GM18868 (cell line): ENCODE measurements around the gene IDH3G.
"Not testable (repeated sequence)": the region's sequence is repeated elsewhere in the genome, so short reads cannot be mapped to it uniquely, and the experiment has no call there.

Experiments
- ATAC-seq: cut with Tn5 transposase; IDR thresholded peaks from one replicate; pipeline ENCODE4 v1.9.1; 2021; ENCODE audit warnings: mild to moderate bottlenecking, moderate library complexity; ENCODE audit not compliant: unreplicated experiment

Gene IDH3G

DNA sequence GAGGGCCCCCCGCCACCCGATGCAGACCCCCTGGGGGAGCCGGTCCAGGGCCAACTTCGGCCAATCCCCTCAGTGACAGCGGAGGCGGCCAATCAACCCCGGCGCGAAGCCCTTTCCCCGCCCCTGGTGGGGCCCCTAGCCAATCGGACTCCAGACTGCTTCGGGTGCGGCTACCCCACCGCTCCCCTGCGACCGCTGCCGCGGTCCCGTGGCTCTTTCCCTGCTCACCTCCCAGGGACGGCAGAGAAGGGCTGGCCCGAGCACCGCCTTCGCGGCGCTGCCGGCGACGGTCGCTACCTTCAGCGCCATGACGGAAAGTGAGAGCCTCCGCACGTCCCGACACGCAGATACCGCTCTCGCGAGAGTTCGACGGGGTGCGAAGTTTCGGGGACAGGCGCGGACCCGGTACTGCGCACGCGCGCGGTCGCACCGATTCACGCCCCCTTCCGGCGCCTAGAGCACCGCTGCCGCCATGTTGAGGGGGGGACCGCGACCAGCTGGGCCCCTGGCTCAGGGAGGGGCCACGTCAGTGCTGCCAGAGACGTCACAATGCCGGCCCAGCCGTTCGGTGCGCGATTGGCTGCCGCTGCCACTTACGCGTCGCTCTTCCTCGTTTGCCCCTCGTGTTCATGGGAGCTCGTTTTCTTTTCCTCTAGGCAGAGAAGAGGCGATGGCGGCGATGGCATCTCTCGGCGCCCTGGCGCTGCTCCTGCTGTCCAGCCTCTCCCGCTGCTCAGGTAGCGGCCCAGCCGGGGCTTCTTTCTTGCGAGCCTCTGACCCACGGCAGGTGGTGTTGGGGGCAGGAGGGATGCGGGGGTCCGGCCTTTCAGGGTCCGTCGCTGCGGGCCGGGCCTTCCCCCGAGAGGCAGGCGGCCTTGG, at the start of gene IDH3G, which contains the start of gene SSR4:
Gene IDH3G (minus strand): TSS at position 358 of the 879 bp plus-strand sequence. CDS start 49 bp downstream, at position 309.
Gene SSR4 (plus strand): TSS at position 651 of the 879 bp plus-strand sequence. CDS start 20 bp downstream, at position 671.
- peak; percentile 92 for ATAC-seq

DNA sequence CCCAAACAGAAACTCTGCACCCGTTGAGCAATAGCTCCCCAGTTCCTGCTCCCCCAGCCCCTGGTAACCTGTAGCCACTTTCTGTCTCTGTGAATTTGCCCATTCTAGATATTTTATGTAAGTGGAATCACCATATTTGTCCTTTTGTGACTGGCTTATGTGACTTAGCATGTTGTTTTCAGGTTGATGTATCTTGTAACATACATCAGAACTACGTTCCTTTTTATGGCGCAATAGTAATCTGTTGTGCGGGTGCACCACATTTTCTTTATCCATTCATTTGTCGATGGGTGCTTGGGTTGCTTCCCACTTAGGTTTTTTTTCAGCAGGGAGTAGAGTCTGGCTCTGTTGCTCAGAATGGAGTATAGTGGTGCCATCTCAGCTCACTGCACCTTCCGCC, 42.7 kb upstream of the IDH3G start:
- ATAC-seq, result no peak

DNA sequence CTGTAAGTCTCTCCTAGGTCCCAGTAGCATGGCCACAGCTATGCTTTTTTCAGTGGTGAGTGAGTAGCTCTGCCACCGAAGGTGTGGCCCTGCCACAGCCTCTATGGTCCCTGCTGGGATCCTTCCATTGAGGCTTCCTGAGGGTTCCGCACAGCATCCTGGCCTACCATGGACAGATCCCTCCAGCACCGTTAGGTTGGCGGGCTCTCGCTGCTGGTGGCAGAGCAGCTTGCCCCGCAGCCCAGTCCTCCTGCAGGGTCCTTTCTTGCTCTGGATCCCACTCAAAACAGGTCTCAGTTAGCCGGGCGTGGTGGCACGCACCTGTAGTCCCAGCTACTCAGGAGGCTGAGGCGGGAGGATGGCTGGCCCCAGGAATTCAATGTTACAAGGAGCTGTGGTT, 38.6 kb upstream of the IDH3G start:
- ATAC-seq, result no peak

DNA sequence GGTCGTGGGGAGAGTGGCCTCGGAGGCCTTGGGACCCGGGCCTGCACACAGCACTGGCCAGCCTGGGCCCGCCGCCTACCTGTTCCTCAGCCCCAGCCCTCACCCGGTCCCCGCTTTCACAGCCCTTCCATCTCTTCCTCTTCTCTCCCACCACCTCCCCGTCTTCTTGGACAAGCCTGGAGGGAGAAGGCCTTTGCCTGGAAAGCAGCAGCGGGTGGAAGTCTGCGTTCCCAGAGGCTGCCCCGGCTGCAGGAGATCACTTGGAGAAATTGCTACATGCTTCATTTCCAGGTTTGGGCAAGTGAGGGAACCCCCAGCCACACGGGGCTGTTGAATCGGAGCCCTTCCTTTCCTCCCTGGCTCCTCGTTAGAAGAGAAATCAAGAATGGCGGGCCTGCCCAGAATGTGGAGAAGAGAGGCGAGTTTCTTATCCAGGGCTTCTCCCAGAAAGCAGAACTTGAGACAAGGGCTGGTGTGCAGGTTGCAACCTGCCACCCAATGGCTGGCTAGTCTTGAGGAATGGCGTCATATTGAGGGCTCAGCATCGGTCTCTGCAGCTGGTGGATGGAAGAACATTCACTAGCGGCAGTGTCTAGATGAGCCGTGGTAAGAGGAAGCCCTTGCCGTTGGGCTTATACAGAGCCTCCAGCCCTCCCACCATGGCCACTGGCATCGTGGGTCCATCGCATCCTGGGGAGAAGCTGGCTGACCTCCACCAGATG, 37.4 kb upstream of the IDH3G start:
- no peak for ATAC-seq

DNA sequence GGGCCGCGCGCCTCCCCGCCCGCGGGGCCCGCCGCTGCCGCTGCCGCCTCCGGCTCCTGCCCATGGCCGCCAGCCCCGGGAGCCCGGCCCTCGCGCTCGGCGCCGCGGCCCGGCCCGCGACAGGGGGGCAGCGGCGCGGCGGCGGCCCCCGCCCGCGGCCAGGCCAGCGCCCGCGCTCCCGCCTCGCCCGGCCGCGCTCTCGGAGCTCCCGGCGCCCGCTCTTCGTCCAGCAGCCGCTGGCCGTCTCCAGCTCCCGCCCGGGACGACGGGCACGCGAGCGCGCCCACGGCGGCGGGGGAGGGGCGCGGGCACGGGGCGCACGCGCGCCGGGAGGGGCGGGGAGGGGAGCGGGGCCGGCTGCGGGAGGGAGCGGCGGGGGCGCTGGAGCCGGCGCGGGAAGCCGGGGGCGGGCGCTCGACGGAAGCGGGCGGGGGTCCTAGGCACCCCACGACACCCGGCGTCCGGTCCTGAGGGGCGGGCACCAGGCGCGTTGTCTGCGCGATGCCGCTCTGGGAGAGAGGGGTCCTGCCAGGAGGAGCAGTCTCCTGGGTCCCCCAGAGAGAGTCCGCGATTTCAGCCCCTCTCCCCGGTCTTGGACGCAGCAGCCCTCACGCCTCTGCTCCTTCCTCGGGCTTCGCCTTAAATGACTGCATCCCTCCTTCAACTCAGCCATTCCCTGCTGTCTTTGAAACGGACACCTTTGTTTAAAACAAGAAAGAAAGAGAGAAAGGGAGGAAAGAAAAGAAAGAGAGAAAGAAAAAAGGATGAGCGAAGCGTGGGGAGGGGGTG, 36.7 kb upstream of the IDH3G start:
- no peak for ATAC-seq

DNA sequence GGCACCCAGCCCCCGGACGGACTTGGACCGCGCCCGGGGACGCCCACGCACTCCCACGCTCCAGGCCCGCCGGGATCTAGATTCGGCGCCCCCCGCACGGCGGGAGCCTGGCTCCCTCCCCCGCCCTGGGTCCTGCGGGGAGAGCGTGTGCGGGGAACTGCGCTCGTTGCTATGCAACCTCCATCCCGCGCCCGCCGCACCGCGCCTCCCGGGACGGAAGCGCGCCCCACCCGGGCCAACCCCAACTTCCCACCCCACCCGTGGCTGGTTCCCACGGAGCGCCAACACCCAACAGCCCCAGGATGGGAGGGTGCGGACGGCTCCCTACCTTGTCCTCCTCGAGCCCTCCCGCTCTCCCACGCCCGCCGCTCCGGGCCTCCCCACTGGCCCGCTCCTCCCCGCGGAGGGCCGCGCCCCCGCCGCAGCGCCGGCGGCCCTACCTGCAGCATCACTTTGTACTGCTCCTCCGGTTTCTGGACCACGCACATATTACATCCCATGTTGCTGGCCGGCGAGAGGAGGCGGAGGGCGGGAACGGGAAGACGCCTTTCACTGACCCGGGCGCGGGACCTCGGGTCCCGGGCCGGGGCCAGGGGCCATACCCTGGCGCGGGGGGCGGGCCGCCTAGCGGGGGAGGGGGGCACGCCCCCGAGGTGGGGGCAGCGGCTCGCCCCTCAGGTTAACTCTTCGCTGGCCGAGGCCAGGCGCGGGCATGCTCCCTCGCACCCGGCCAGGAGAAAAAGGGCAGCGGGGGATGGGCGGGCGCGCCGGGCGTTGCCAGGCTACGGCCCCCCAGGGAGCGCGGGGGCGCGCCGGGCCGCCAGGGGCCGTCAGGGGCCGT, 35.8 kb upstream of the IDH3G start, which contains the start of gene PDZD4:
Gene PDZD4 (minus strand): TSS at position 746 of the 841 bp plus-strand sequence. CDS start 246 bp downstream, at position 500.
- no peak for ATAC-seq

DNA sequence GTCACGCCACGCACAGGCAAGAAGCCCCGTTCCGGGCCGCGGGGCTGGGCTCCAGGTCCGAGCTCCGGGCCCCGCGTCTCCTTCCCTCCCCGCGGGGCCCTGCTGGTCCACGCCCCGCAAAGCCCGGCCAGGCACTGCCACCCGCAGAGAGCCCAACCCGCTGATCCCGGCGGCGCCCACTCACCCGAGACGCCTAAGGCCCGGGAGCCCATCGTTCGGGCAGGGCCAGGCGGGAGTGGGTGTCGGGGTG, 35.3 kb upstream of the IDH3G start:
- no peak for ATAC-seq

DNA sequence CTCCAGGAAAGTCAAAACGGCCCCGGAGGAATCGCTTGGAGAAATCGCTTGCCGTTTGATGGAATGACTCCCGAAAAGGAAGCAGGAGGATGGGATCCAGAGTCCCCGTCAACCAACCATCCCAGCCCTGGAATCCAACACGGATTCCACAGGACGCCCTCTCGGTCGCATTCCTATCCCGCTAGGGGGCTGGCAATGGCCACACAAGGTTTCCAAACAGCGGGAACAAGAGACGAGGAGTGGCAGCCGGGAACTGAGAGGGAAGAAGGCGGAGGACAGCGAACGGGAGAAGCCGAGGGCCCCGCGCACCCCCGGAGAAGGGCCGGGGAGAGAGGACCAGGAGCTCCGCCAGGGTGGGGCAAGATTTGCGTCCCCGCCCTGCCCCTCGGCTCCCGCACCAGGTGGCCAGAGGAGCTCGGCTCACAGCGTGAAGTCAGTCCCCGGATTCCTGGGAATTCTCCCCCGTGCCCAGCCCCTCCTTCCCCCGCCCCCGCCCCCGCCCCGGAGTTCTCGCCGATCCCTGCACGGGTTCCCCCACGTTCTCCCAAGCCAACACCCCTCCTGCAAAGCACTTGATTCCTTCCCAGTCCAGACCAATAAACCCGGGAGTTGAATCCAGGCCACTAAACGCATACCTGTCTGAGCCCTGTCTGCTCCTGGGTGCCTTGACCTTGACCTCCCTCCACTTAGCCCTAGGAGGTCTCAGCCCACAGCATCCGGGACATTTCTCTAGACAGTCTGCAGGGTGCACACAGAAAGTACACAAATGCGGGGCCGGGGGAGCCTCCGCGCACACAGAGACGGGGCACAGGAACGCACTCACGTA, 34.8 kb upstream of the IDH3G start:
- no peak for ATAC-seq

DNA sequence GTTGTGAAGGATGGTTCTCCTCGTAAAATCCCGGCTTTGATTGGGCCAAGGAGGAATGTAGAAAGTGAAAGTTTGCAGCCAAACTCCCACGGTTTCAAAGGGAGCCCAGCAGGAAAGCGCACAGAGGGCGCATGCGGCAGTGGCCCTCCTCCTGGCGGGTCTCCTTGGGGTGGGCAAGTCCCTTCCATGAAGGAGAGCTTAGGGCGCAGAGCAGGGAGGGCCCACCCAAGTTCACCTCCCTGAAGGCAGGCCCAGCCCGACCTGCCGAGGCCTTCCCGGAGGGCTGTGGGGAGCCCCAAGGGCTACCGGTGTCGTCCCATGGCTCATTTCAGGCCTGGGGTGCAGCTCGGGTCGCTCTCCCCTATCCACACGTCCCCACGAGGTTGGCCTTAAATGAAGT, 34.1 kb upstream of the IDH3G start:
- ATAC-seq, result no peak

DNA sequence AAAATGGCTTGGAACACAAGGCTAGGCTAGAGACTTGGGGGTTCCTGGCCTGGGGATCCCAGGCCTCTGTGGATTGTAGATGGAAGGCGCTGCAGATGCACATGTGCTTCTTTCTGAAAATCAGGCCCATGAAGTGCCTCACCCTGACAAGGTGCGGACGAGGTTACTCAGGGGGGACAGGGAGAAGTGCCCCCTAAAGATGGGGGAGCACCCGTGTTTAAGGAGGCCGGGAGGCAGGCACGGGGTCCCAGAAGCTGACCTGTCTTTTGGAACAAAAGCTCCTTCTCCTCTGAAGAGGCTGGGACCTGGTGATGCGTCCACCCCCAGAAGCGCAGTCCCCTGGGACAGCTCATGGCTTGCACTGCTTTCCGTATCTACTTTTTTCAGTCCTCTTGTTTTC, 33.7 kb upstream of the IDH3G start:
- no peak for ATAC-seq

DNA sequence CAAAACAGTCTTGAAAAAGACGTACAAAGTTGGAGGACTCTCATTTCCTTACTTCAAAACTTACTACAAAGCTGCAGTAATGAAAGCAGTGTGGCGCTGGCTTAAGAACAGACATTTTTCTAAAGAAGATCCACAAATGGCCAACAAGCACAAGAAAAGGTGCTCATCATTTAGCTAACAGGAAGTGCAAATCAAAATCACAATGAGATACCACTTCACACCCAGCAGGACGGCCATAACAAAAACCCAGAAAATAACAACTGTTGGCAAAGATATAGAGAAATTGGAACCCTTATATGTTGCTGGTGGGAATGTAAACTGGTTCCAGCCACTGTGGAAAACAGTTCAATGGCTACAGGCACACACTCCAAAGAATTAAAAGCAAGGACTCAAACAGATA, 32.8 kb upstream of the IDH3G start:
- no peak for ATAC-seq

DNA sequence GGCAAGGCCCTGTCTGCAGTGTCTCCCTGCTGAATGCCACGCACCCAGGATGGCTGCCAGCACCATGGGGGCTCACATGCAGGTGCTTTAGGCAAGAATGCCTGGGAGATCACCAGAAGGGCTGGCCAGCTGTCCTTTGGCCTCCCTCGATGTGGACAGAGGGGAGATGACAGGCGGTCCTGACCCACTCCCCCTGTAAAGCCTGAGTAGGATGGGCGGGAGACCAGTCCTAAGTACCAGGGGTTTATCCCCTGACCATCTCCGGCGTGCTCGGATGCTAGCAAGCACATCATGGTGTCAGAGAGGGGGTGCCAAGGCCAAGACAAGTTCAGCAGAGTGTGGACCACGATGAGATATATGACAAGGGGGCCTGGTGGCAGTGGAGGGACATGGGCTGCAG, 30.9 kb upstream of the IDH3G start:
- ATAC-seq, result no peak

DNA sequence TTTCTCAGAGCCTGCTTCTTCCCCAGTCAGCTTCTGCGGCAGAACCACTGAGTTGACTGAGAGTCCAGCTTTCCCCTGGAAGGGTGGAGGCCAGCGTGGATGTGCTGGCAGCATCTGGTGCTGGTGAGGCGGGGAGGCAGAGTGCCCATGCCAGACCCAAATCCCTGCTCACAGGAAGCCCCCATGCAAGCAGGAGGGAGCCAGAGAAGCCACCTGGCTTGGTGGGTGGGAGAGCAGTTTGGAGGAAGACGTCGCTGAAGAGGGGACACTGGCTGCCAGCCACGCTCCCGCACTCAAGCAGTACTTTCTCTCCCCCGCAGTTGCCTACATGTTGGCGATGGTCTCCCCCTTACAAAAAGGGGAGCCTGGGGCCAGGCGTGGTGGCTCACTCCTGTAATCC, 30.2 kb upstream of the IDH3G start:
- ATAC-seq, result no peak

DNA sequence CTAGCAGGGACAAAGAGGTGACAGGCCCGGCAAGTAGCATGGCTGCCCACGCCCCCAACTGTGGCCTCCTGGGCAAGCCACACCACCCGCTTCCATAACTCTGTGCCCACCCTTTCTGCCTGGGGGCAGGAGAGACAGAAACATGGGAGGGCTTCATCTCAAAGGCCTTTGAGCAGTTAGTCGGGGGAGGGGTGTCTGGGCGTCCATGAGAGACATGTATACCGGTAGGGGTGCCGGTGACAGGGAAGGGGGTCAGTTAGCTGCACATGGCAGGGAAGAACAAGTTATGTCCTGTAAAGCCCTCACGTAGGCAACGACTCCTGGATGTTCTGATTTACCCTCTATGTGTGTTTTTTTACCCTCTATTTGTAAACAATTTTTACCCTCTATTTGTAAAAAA, 26.9 kb upstream of the IDH3G start:
- ATAC-seq, result no peak

DNA sequence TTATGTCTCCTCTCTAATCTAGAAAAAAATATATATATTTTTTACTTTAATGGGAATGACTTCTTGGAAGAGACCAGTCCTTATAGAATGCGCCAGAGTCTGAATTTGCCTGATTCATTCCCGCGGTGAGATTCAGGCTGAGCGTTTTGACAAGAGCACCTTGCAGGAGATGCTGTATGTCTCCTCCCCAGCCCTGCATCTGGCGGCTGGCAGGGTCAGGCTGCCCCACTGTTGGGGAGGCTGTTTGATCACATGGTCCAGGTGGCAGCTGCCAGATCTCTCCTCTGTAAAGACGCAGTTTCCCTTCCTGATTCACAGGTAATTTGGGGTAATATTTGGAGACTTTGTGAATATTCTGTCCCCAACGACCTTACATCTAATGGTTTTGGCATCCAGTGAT, 26.4 kb upstream of the IDH3G start:
- no peak for ATAC-seq

DNA sequence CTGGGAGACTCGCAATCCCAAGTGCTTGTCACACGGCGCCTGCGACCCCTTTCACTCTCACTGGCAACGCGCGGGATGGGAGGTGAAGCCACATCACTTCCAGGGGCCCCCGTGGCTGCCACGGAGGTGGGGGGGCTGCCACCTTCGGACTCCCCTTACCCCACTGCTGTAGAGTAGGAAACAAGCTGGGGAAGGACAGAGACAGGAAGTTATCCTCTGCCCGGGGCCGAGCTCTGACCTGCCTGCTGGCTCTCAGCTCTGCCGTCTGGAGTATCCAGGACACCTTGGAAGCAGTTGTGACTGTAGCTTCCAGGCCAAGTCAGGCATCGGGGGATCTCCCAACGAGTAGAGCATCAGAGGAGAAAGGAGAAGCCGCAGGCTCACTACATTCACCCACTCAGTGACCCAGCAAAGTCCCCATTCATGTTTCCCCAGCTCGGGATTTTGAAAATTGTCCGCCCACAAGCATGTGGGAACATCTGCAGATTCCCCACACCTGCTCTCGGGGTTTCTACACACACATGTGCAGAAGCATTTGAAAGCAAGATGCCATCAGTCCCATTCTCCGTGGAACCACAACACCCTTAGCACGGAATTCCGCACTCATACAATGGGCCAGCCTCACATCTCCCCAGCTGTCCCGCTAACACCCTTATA, 25.3 kb upstream of the IDH3G start:
- ATAC-seq, result no peak

DNA sequence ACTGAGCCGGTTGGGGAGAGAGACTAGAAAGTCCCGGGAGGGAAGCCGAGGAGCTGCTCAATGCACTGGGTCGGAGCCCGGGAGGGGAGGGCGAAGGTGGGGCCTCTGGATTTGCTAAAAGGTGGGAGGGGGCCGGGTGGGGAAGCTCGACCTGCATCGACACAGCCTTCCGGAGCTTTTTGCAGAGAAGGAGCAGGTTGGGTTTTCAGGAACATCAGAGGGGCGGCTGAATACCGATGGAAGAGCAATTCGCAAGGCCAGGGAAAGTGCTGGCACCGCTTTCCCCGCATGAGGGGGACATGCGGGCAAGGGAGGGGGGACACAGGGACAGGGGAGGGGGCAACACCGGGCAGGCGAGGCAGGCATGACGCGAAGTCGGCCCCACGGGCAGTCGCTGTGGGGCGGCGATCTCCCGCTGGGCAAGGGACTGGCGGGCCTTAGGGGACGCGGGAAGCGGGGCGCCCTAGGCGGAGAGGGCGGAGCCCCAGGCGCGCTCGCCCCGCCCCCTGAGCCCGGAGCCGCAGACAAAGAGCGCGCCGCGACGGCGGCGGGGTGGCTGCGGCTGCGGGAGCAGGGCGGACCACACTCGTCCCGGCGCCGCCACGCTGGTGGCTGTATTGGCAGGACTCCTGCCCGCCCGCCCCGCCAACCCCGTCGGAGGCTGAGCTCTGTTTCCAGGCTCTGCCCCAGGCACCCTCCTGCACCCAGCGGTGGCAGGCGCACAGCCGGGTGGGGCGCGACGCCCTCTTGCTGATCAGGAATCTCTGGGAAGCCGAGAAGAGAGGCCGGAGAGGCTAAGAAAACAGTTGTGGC, 24.6 kb upstream of the IDH3G start:
- no peak for ATAC-seq

DNA sequence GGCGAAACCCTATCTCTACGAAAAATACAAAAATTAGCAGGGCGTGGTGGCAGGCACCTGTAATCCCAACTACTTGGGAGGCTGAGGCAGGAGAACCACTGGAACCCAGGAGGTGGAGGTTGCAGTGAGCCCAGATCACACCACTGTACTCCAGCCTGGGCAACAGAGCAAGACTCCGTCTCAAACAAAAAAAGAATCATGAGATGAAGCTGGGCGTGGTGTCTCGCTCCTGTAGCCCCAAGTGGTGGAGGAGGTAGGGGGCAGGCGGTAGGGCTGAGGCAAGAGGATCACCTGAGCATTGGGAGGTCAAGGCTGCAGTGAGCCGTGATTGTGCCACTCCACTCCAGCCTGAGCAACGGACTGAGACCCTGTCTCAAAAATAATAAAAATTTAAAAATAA, 23.9 kb upstream of the IDH3G start:
- ATAC-seq, result not testable (repeated sequence)
